Stimulated activated naive CD4-positive, alpha-beta T cell treated with Interleukin-2 at 50 U/mL for 16 hours (primary cell): Measurements from ENCODE around the gene APOA5.
A peak's percentile ranks its signal among the peaks of the same experiment; 100 is the strongest.

Experiments used
- DNase-seq: peaks from one replicate; lab custom pipeline; 2025; lab: John Stamatoyannopoulos, UW

APOA5 gene

DNA sequence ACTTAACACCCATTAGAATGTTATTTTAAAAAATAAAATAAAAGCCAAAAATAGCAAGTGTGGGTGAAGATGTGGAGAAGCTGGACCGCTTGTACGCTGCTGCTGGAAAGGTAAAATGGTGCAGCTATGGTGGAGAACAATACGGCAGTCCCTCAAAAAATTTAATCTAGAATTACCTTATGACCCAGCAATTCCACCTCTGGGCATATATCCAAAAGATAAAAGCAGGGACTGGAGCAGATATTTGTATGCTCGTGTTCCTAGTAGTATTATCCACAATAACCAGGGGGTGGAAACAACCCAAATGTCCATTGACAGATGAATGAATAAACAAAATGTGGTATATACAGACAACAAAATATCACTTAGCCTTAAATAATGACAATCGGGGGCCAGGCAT lies 6.1 kb upstream of the APOA5 start:
- DNase-seq = no peak

DNA sequence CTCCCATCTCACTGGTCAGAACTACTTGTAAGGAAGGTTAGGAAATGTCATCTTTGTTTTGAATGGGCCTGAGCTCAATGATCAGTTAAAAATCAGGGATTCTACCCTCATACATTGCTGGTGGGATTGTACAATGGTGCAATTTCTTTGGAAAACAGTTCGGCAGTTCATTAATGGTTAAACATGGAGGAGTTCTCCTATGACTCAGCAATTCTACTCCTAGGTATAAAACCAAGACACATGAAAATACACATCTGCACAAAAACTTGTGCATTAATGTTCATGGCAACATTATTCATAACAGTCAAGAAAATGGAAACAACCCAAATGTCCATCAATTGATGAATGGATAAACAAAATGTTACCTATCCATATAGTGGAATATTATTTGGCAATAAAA lies 4.9 kb upstream of the APOA5 start:
- DNase-seq = no peak

DNA sequence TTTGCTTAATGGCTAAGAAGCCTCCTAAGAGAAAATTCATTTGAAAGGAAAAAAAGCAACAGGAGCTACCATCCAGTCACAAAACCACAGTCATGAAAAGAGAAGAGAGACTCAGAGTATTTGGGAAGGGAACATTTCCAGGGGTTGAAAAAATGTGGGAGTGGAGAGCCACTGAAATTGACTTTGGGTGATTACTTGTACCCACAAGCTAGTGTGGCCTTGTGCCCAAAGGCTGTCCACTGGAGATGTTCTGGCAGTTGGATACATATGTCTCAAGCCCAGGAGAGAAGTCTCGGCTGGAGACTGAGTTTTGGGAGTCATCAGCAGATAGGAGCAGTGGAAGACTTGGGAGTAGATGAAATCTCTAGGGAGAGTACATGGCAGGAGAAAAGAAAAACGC lies 3.2 kb upstream of the APOA5 start:
- DNase-seq = no peak

DNA sequence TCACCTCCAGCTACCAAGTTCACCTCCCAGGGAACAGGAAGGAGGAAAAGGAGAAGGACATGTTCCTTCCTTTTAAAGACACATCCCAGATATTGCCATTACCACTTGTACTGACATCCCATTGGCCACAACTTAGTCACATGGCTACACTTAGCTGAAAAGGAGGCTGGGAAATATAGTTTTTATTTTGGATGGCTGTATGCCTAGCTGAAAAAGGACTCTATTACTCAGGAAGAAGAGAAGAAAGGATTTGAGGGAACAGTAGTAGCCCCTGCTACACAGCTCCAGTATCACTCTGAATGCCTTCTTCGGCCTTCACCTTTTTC lies 2.1 kb upstream of the APOA5 start:
- no peak for DNase-seq

DNA sequence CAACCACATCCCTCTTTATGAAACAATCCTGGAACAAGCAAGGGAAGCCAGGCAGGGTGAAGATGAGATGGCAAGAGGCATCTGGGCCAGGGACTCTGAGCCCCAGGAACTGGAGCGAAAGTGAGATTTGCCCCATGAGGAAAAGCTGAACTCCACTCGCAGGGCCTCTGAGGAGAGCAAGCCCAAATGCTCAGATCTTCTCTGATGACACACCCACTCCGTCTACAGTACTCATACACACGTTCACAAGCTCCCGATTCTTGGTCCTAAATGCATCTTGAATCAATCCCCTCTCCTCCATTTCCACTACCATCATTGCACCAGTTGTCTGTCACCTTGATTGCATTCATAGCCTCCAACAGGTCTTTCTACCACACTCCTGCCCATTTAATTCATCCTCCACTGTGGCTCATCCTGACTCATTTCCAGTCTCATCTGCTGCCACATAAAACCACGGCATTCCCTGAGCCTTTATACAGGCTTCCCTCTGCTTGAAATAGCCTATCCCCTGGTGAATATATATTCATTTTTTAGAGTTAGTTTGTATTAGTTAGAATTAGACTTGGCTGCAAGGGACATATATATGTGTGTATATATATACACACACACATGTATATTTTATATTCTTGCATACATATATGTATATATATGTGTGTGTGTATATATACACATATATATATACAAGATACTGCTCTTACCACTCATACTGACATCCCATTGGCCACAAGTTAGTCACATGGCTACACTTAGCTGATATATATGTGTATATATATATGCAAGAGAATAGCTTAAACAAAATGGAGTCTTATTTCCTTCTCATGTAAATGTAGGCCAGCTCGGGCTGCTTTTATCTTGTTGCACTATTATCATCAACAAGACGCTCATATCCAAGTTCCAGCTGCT lies 1.4 kb upstream of the APOA5 start:
- no peak for DNase-seq

DNA sequence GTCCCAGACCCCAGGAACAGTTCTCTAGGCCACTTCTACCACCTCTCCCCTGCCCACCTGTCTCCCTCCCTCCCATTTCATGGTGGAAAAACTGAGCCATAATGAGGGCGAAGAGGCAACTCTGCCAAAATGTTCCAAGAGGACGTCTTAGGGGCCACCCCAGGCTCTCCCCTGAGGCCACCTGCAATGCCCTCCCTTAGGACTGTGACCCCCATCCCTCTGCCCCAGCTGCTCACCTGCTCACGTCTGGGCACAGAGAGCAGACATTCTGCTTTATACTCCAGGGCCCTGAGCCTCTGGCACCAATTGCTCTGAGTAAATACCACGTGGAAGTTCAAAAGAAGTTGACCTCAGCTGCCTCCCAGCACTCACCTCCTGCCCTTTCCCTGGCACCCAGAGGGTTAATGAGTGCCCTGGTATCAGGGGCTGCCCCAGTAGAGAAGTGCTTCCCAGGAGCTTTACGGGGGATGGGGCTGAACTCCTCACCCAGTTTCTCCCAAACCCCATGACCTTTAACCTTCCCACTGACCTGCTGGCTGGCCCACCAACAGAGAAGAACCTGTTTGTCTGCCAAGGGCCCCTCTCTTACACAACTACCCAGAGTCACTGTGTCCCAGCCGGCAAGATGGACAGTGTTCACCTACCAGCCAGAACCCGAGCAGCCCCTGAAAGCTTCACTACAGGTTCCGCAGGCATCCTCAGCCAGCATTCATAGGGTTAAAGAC lies 627 bp upstream of the APOA5 start:
- no peak for DNase-seq

DNA sequence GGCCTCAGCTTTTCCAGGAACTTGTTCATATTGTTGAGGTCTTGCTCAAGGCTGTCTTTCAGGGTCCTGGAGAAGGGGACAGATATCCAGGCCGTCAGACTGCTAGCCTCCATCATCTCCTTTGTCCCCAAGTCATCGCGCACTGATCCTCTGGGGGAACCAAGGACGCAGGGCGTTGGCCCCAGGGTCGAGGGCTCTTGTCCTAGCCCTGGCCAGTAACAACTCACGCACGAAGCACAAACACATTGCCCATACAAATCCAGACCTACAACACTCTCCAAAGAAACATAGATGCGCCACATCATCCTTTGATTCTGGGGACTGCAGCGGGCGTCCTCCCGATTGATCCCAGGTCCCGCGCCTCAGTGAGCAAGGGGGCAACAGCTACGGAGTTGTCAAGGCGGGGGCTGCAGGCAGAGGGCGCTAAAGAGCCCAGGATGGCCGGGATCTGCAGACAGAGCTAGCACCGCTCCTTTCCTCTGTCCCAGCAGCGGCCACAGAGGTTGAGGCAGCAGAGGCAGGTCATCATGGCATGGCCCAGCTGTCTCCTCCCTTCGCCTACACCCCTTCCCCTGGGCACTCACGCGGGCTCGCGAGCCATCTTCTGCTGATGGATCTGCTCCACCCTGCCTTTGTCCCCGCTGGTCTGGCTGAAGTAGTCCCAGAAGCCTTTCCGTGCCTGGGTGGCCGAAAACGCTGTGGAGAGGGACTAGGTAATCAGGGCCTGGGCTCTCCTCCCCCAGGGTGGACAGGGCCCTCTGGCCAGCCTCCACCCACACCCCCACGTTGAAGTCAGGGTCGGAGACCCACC lies 472 bp downstream of the APOA5 start:
- DNase-seq = peak; percentile 72

DNA sequence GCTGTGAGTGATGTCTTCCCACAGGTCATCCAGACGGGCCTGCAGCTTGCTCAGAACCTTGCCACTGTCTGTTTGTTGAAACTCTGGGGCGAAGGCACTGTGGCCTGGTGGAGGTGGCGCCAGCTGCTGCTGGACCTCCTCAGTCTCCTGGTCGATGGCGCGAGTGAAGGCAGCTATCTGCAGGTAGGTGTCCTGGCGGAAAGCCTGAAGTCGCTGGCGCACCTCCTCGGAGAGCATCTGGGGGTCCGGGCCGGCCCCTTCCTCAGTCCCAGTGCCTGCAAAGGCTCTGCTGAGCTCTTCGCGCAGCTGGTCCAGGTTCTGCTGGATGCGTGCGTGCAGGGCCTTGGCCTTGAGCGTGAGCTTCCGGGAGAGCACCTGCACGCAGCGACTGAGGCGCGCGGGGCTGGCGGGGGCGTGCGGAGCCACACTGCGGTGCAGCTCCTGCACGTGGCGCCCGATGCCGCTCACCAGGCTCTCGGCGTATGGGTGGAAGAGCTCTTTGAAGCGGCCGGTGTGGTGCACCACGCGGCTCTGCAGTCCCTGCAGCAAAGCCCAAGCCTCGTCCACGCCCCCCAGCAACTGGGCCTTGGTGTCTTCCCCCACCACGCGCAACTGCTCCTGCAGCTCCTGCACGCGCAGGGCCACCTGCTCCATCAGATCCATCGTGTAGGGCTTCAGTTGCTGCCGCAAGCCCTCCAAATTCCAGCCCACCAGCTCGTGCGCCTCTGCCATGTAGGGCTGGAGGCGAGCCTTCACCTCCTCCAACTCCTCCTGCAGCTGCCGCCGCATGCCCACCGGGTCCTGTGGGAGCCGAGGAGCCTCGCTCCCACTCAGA lies 1.3 kb downstream of the APOA5 start:
- no peak for DNase-seq

DNA sequence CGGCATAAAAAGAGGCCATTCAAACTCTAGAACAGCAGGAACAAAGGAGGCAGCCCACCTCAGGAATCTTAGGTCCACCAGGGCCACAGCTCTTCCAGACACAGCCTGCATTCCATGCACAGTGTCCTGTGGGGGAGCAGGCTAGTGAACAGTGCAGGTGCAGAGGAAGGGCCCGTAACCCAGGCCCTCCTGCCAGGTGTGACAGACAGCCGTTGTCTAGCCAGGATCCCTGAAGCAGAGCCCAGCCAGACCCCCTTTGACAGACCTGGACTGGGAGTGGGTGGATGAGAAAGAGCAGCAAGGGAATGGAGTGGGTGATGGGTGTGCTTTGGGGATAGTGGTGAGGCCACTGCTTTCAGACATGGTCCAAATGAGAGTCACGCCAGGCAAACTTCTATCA lies 2.7 kb downstream of the APOA5 start:
- DNase-seq = no peak

DNA sequence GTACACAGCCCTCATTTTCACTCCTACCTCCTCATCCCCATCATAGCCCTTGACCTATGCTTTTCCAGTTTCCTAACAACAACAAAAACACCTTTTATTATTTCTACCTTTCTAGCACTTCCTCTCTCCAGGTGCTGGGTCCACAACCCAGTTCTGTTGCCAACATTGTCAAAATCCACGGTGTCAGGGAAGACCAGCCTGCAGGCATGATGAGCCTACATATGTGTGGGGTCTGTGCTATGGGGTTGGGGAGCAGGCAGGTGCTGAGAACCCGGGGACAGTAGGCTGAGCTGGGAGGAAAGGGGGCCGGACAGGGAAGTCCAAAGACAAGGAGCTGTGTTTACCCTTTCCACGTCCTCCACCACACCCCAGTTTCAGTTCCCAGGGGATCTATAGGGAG lies 3.1 kb downstream of the APOA5 start:
- DNase-seq = no peak

DNA sequence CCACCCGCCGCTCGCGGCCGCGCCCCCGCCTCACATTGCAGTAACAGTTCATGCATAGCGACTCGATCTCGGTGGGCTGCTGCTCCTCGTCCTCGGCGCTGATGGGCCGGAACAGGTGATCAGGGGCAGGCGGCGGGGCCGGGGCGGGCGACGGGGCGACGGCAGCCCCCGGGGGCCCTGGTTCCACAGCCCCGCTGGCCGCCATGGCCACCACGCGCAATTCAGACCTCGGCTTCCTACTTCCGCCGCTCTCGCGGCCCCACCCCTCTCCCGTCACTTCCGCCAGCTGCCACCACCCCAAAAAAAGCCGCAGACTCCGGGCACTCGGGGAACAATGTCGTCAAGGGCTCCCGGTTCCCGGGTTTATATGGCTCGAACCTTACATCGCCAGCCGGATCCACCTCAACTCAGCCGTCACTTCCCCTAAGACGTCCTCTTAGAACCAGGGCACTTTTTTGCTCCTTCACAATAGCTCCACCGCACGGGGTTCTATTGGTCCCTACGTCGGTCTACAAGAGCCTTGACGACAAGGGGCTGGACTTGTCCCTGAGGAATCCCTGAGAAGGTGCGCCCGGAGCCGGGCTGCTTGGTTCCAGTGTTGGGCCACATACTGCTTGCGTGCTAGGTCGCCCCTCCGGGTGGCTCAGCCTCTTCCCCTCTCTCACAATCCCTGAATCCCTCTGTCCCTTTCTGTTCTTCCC lies 3.7 kb downstream of the APOA5 start, which contains the start of gene ZPR1:
ZPR1 (minus strand) TSS at position 238 of the 701 bp plus-strand sequence; CDS start at position 205, 33 bp downstream.
- DNase-seq = peak; percentile 80

DNA sequence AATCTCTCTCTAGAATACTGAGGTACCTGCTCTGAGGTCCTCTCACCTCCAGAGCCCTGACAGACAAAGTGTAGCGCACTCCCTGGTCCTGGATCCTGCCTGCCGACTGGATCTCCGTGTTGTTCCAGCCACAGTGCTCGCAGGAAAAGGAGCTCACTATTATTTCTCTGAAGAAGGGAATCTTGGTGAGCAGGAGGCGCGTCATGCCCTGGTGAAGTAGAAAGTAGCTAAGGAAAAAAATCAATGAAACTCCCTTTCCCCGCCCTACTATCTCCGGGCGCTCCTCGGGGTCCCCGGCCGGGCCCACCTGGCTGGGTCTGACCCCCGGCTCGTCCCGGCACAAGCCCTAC lies 4.3 kb downstream of the APOA5 start:
- no peak for DNase-seq

DNA sequence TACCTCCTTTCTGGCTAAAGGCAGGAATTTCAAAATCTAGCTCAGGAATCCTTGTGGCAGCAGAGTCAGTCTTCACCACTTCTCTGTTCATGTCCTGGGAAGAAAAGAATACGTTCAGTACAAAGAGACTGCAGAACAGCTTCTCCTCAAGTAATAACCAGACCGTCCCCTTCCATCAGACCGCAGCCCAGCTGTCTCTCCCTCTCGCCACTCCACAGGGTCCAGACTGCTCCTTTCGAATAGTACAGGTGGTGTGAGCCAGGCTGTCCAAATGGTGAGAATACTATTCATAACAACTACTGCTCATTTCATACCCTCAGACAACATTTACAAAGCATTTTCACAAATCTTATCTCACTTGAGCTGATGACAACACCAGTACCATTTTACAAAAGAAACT lies 4.7 kb downstream of the APOA5 start:
- no peak for DNase-seq

DNA sequence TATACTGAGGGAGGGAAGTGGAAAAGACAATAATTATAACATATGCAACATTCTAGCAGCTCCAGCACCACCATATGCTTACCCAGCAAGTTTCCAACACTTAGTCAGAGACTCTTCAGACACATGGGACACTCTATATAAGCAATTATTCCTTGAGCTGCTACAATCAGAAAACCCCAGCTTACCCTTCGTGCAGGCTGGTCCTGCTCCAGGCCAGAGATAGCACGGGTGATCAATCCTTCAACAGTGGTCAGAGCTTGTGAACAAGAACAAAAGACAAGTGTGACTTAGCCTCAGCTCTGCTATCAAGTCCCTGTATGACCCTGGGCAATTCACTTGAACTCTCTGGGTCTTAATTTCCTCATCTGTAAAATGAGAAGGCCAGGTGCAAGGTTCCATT lies 5.4 kb downstream of the APOA5 start:
- DNase-seq = no peak

DNA sequence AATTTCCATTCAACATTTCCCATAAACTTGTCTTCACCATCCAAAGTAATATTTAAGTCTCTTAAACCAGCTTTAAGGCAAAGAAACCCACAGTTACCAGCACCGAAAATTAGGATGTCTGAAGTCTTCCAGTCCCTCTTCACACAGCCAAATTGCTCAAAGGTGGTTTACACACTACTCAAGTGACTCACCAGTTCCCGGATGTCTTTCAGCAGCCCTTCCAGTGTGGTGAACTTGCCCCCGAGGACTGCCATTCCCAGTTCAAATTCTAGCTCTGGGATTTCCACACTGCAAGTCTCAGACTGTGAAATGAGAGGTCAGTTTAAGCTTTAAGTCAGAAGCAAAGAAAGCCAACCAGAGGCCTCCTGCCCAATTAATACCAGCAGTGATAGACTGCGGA lies 9.0 kb downstream of the APOA5 start:
- DNase-seq = no peak

DNA sequence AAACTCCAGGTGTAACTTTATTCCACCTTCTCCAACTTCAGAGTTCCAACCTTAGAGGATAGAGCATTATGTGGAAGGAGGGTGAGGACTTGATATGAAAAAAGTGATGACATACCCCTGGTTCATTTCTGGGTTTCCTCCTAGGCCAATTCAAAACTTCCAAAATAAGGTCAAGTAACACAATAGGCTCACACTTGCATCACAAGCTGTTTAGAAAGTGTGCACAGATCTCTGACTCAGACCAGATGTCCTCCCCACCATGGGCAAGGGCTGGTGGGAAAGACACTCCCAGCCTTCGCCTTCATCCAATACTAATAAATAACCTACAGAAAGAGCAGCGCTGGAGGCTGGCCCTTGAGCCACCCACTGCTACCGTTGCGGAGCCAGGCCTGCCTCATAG lies 13.1 kb downstream of the APOA5 start:
- DNase-seq = no peak

DNA sequence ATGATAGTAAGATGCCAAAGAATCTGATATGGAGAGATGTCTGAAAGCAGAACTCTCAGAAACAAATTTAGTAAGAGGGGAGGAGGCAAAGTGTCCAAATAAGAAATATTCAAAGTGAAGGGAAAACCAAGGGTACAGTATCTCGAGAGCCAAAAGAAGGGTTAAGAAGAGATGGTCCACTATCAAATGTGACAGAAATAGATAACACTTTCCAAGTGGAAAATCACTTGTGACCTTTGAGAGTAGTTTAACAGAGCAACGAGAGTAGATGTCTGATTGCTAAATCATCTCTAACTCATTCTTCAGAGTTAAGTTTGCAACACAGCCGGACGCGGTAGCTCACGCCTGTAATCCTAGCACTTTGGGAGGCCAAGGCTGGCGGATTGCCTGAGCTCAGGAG lies 14.6 kb downstream of the APOA5 start:
- no peak for DNase-seq

DNA sequence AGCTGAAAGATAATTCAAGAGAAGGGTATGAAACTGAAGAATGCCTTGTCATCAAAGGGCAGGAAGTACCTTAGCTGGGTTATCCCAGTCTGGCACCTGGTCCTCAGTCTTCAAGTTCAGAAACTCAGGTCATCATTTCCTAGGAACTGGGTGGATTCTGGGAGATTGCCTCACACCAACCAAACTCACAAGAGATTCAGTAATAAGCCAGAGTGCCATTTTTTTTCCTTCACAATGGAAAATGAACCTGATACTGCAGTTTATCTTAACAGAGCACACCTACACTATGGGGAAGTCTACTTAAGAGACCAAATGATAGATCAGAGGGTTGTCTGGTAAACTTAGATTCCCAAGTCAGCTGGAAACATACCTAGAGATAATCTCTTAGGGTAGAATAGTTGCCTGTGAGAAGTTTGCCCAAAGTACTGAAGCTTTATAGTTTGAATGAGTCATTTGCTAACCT lies 15.1 kb downstream of the APOA5 start:
- DNase-seq = no peak

DNA sequence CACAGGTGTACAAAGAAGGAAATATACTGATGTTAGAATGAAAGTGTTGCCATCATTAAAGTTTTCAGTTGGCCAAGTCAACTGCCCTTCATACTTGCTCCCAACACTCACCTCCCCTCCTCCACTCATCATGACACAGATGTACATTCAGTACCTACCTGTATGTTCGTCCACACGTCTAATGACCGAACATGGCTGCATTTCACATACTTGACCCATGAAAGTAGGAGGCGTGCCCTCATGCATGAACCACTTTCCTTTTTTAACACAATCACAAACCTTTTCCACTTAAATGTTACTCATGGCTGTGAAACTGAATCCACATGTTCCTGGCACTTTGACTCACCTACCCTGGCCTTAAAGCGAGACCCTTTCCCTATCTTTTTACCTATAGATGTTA lies 15.7 kb downstream of the APOA5 start:
- no peak for DNase-seq

DNA sequence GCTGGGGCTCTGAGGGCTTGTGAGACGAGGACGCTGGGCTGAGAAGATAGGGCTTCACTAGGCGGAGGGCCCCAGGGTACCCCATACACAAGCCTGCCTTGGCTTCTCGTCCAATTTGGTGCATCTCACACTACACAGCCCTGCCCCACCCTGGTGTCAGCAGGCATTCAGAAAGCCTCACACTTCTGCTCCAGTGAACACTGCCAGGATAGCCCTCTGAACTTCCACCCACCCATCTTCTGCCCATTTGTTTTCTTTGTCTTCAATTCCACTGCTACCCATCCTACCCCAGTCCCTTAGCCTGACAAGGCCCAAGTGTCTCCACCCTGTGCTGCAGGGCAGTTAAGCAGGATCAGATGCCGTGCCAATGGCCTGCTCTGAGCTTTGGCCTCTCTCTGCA lies 17.0 kb downstream of the APOA5 start:
- no peak for DNase-seq
